ENCODE data around the gene FAM168B. TPM values are rescaled to one million over a fixed set of nuclear protein-coding genes. Genes with fewer than 3 reads are reported as not detected.
A peak's percentile ranks its signal among the peaks of the same experiment; 100 is the strongest.

The FAM168B gene
- total RNA-seq, 2 experiments from 2014 or later, result 74.1 to 76.4 TPM

- Mint-ChIP-seq H3K36me3 (ENCODE audit: low read depth) (peaks cover 6% of the 10 kb centered on the region), H3K4me3 (peak overlapping the region; percentile 49), H3K27ac (no peak overlapping the region), H3K27me3 (peaks cover 24% of the 10 kb centered on the region), H3K4me1 (ENCODE audit: low read depth) (peaks cover 38% of the 10 kb centered on the region), H3K9me3 (no peaks in the 10 kb centered on the region)
- DNase-seq, result peak in 1 of 14 experiments; percentile 7
- Histone ChIP-seq H3K4me1 (ENCODE audit: insufficient read depth, low read length) (peaks cover 48% of the 10 kb centered on the region), H3K36me3 (ENCODE audit: insufficient read depth, low read length) (no peaks in the 10 kb centered on the region), H3K9me3 (ENCODE audit: control insufficient read depth in 1 of 2, insufficient read depth in 1 of 2, low read length in 2 of 2) (peaks cover 0 to 6% of the 10 kb centered on the region in 2 experiments), H3K27ac (ENCODE audit: low read depth in 1 of 2, low read length in 2 of 2) (no peak overlapping the region), H3K4me3 (ENCODE audit: low read length) (no peak overlapping the region), H3K27me3 (ENCODE audit: control insufficient read depth in 1 of 2, insufficient read depth in 2 of 2, low read length in 2 of 2) (peaks cover 10 to 15% of the 10 kb centered on the region in 2 experiments)
- no peak for TF ChIP-seq CTCF (IDR thresholded peaks at IDR 0.05)
- no peak for ATAC-seq (ENCODE audit: poor library complexity)
- intact Hi-C loops (cut with DNase I, micrococcal nuclease), result no loop called here
- CTCF ChIA-PET, result no interaction called here
- POLR2A ChIA-PET, result no interaction called here
These were observed 55.6 kb downstream of the FAM168B start for GRCh38 chr2:131037398-131038257.

- no peak overlapping the region for H3K27ac ChIP-seq (ENCODE audit: low read depth in 1 of 2, low read length in 2 of 2)
- intact Hi-C loops (cut with DNase I, micrococcal nuclease), result no loop called here
- no peak overlapping the region for H3K27ac Mint-ChIP-seq
- H3K4me1 ChIP-seq (ENCODE audit: insufficient read depth, low read length), result peaks cover 41% of the 10 kb centered on the region
- POLR2A ChIA-PET, result interaction anchor here (0.6 kb wide), 1 partner anchor 20 kb away, joined by 4 read pairs; no protein-coding TSS in a partner anchor
- H3K36me3 Mint-ChIP-seq (ENCODE audit: low read depth), result peaks cover 6% of the 10 kb centered on the region
- no peak for TF ChIP-seq CTCF (IDR thresholded peaks at IDR 0.05)
- peaks cover 0 to 6% of the 10 kb centered on the region in 2 experiments for H3K9me3 ChIP-seq (ENCODE audit: control insufficient read depth in 1 of 2, insufficient read depth in 1 of 2, low read length in 2 of 2)
- no peak overlapping the region for H3K4me3 ChIP-seq (ENCODE audit: low read length)
- H3K9me3 Mint-ChIP-seq, result no peaks in the 10 kb centered on the region
- CTCF ChIA-PET, result no interaction called here
- H3K36me3 ChIP-seq (ENCODE audit: insufficient read depth, low read length), result no peaks in the 10 kb centered on the region
- peaks cover 10 to 15% of the 10 kb centered on the region in 2 experiments for H3K27me3 ChIP-seq (ENCODE audit: control insufficient read depth in 1 of 2, insufficient read depth in 2 of 2, low read length in 2 of 2)
- DNase-seq (no peak), ATAC-seq (ENCODE audit: poor library complexity) (no peak)
- H3K4me3 Mint-ChIP-seq, result peak overlapping the region; percentile 34
- peaks cover 24% of the 10 kb centered on the region for H3K27me3 Mint-ChIP-seq
- H3K4me1 Mint-ChIP-seq (ENCODE audit: low read depth), result peaks cover 31% of the 10 kb centered on the region
These were observed 56.4 kb downstream of the FAM168B start for GRCh38 chr2:131036696-131037397.

GRCh38 chr2:131036269-131036668 is 57.0 kb downstream of the FAM168B start:
- DNase-seq (no peak), ATAC-seq (ENCODE audit: poor library complexity) (no peak)
- no peak for TF ChIP-seq CTCF (IDR thresholded peaks at IDR 0.05)
- Histone ChIP-seq H3K4me3 (ENCODE audit: low read length) (no peak overlapping the region), H3K9me3 (ENCODE audit: control insufficient read depth in 1 of 2, insufficient read depth in 1 of 2, low read length in 2 of 2) (peaks cover 0 to 6% of the 10 kb centered on the region in 2 experiments), H3K27me3 (ENCODE audit: control insufficient read depth in 1 of 2, insufficient read depth in 2 of 2, low read length in 2 of 2) (peaks cover 10 to 15% of the 10 kb centered on the region in 2 experiments), H3K4me1 (ENCODE audit: insufficient read depth, low read length) (peaks cover 35% of the 10 kb centered on the region), H3K36me3 (ENCODE audit: insufficient read depth, low read length) (no peaks in the 10 kb centered on the region), H3K27ac (ENCODE audit: low read depth in 1 of 2, low read length in 2 of 2) (no peak overlapping the region)
- Mint-ChIP-seq H3K36me3 (ENCODE audit: low read depth) (peaks cover 5% of the 10 kb centered on the region), H3K27me3 (peaks cover 23% of the 10 kb centered on the region), H3K9me3 (no peaks in the 10 kb centered on the region), H3K27ac (no peak overlapping the region), H3K4me1 (ENCODE audit: low read depth) (peaks cover 25% of the 10 kb centered on the region), H3K4me3 (peak overlapping the region; percentile 58)
- POLR2A ChIA-PET, result interaction anchor here (0.6 kb wide), 1 partner anchor 21 kb away, joined by 4 read pairs; no protein-coding TSS in a partner anchor
- CTCF ChIA-PET, result no interaction called here
- intact Hi-C loops (cut with DNase I, micrococcal nuclease), result no loop called here

Data from CD4-positive, alpha-beta T cell (primary cell).